AG04450 (cell line): ENCODE results near the gene HGFAC. TPM values are rescaled to one million over a fixed set of nuclear protein-coding genes. Genes with fewer than 3 reads are reported as not detected.
A peak's percentile ranks its signal among the peaks of the same experiment; 100 is the strongest.

Experiments
- CTCF ChIA-PET: fragments of 300-600, 350-600 bp; formaldehyde crosslinking; extraction: SDS; loops from one replicate; lab custom pipeline; 2022; ENCODE audit warnings: antibody characterized with exemption, inconsistent platforms; lab: Charles Lee
- POLR2A ChIA-PET: fragments of 350-600 bp; formaldehyde crosslinking; extraction: SDS; loops from one replicate; lab custom pipeline; 2021; ENCODE audit warnings: antibody characterized with exemption, inconsistent platforms; lab: Yijun Ruan, JAX
- DNase-seq: peaks from one replicate; pipeline ENCODE4 v3.0.0-alpha.2; 2011; ENCODE audit warnings: low read depth, low spot score
- H3K27ac ChIP-seq: one replicate; pipeline ENCODE4 v1.5.1; 2012; ENCODE audit warnings: low read depth, low read length, control low read depth
- H3K27me3 ChIP-seq: one replicate; pipeline ENCODE4 v1.6.0; 2012; ENCODE audit warnings: low read length; ENCODE audit not compliant: control insufficient read depth, insufficient read depth
- H3K4me3 ChIP-seq: 2 replicates; pipeline ENCODE4 v1.5.1; 2011; ENCODE audit warnings: mild to moderate bottlenecking, low read depth, low read length, control low read depth
- H3K9me3 ChIP-seq: 2 replicates; pipeline ENCODE4 v1.5.1; 2012; ENCODE audit warnings: low read length; ENCODE audit not compliant: control insufficient read depth, insufficient read depth
- CTCF ChIP-seq: IDR thresholded peaks from 2 replicates; pipeline ENCODE4 v1.5.1; 2011; ENCODE audit warnings: low read depth, low read length, control low read depth, inconsistent platforms
- polyA plus RNA-seq: library from polyadenylated mRNA; depleted of rRNA; stranded (reverse); fragments of >200 nt; gene quantifications from 2 replicates; pipeline ENCODE4 v1.2.3, GENCODE V29; 2011

The HGFAC gene
- polyA plus RNA-seq, 1 experiment = not detected

- ChIA-PET CTCF (interaction anchor here (1.0 kb wide), 1 partner anchor 12 kb away, joined by 5 read pairs; no protein-coding TSS in a partner anchor), POLR2A (no interaction called here)
- H3K27ac ChIP-seq = no peak overlapping the region
- H3K4me3 ChIP-seq = no peak overlapping the region
- peaks cover 31% of the 10 kb centered on the region for H3K27me3 ChIP-seq
- DNase-seq = no peak
- peaks cover 14% of the 10 kb centered on the region for H3K9me3 ChIP-seq
- TF ChIP-seq CTCF = no peak
These were observed 27.0 kb downstream of the HGFAC start for GRCh38 chr4:3468804-3469203.

DNA sequence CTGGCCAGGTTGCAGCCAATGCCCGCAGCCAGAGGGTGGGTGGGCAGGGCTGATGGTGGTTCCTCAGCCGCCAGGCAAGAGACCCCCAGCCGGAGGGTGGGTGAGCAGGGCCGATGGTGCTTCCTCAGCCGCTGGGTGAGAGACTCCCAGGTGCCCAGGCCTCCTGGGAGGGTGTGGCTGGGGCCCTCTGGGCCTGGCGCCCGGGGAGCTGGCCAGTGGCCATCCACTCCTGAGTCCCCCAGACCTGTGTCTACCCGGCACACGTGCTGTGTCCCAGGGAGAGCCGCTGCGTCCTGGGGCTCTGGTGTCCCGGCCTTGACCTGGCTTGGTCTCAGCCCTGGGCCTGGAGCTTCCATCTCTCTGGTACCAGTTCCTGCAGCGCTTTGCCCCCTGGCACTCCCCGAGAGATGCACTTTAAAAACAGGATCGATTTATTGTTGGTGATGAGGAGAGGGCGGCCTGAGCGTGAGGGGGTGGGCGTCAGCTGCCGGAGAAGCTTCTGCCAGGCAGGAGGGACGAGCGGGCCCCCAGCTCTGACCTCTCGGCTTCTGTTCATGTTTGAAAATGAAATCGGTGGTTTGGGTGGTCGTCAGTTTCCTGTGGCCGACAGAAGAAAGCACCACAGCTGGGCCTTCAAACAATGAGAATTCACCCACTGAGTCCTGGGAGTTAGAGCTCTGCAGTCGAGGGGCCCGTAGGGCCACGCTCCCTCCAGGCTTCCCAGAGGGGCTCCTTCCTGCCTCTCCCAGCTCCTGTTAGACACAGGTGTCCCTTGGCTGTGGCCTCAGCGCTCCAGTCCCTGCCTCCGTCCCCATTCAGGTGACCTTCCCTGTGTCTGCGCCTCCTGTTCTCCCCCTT lies 27.8 kb downstream of the HGFAC start:
- Histone ChIP-seq H3K27me3 (peaks cover 23% of the 10 kb centered on the region), H3K4me3 (no peak overlapping the region), H3K27ac (no peak overlapping the region), H3K9me3 (peaks cover 14% of the 10 kb centered on the region)
- POLR2A ChIA-PET = no interaction called here
- TF ChIP-seq CTCF = no peak
- CTCF ChIA-PET = interaction anchor here (0.5 to 1.0 kb wide), 2 partner anchors 11 to 108 kb away, joined by 4 to 5 read pairs; no protein-coding TSS in a partner anchor
- no peak for DNase-seq

GRCh38 chr4:3470244-3471097 lies 28.7 kb downstream of the HGFAC start:
- no peak overlapping the region for H3K27ac ChIP-seq
- peaks cover 14% of the 10 kb centered on the region for H3K9me3 ChIP-seq
- DNase-seq = peak; percentile 37
- POLR2A ChIA-PET = no interaction called here
- peaks cover 21% of the 10 kb centered on the region for H3K27me3 ChIP-seq
- TF ChIP-seq CTCF = no peak
- no peak overlapping the region for H3K4me3 ChIP-seq
- CTCF ChIA-PET = interaction anchor here (0.5 to 2.9 kb wide), 2 partner anchors 10 to 109 kb away, joined by 4 to 25 read pairs; no protein-coding TSS in a partner anchor

DNA sequence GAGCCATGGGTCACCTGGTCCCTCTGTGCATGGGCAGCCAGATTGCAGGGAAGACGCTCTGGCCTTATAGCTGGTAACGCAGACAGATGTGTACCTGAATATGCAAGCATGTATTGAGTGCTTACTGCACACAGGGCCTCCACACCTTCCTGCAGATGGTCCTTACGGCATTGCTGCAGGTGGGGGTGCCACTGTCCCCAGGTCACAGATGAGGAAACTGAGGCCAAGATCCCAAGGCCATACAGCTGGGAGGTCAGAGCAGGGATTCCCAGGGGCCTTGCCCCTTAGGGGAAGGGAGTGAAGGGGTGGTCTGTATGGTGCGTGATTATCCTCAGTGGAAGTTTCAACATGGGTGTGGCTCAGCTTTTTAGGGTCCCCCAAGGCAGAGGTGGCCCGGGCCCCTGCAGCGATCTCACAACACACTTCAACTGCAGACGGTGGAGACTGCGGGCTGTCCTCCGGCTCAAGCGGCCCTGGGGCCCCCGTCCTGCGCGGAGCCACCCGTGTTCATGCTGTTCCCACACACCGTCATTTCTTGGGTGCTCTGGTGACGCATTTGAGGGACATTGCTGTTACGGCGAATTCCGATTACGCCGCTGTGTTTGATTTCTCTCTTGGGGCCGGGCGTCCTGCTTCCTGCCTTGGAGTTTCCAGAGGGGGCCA lies 29.5 kb downstream of the HGFAC start:
- ChIA-PET CTCF (interaction anchor here (2.9 kb wide), 1 partner anchor 9 kb away, joined by 25 read pairs; no protein-coding TSS in a partner anchor), POLR2A (no interaction called here)
- H3K9me3 ChIP-seq = peaks cover 14% of the 10 kb centered on the region
- H3K4me3 ChIP-seq = no peak overlapping the region
- DNase-seq = no peak
- peaks cover 19% of the 10 kb centered on the region for H3K27me3 ChIP-seq
- no peak for TF ChIP-seq CTCF
- no peak overlapping the region for H3K27ac ChIP-seq
